Measurements from ENCODE around the gene NRG2. TPM values are rescaled to one million over a fixed set of nuclear protein-coding genes. Genes with fewer than 3 reads are reported as not detected.

The NRG2 gene
- total and polyA plus RNA-seq, 2 donors = 1.4 to 5.1 TPM

- H3K4me3 ChIP-seq (ENCODE audit: low read depth, low read length) = no peak overlapping the region
- 78% methylated on average over 3 of the region's 3 CpGs for WGBS
- no peaks in the 10 kb centered on the region for H3K4me1 ChIP-seq (ENCODE audit: insufficient read depth)
- no peaks in the 10 kb centered on the region for H3K36me3 ChIP-seq (ENCODE audit: insufficient read depth)
- no peak overlapping the region for H3K27ac ChIP-seq (ENCODE audit: low read depth)
- DNase-seq (ENCODE audit: extremely low spot score) = no peak
Measured at GRCh38 chr5:140033037-140033760, 9.9 kb downstream of the NRG2 start.

GRCh38 chr5:140032296-140032695, 10.8 kb downstream of the NRG2 start:
- H3K27ac ChIP-seq (ENCODE audit: low read depth) = no peak overlapping the region
- no peaks in the 10 kb centered on the region for H3K36me3 ChIP-seq (ENCODE audit: insufficient read depth)
- H3K4me3 ChIP-seq (ENCODE audit: low read depth, low read length) = no peak overlapping the region
- H3K4me1 ChIP-seq (ENCODE audit: insufficient read depth) = no peaks in the 10 kb centered on the region
- DNase-seq (ENCODE audit: extremely low spot score) = no peak
- WGBS = 89% methylated on average over 2 of the region's 2 CpGs

GRCh38 chr5:140027807-140028206, 15.3 kb downstream of the NRG2 start:
- H3K36me3 ChIP-seq (ENCODE audit: insufficient read depth) = no peaks in the 10 kb centered on the region
- 97% methylated on average over 2 of the region's 2 CpGs for WGBS
- H3K27ac ChIP-seq (ENCODE audit: low read depth) = no peak overlapping the region
- no peak overlapping the region for H3K4me3 ChIP-seq (ENCODE audit: low read depth, low read length)
- H3K4me1 ChIP-seq (ENCODE audit: insufficient read depth) = no peaks in the 10 kb centered on the region
- no peak for DNase-seq (ENCODE audit: extremely low spot score)

DNA sequence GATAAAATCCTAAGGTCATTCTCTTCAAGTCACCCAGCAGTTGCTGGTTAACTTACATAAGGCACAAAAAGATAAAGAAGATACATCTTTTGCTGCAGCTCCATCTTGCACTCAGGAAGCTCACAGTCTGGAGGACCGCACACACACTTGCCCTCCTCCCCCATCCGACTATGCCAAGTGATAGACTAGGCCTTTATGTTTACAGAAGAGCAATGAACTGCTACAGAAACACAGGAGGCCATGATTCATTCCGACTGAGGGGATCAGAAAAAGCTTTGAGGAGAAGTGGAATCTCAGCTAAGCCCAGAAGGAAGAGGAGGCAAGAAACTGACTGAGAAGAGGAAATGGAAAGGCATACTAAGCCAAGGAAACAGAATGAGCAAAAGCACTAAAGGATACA, 17.4 kb downstream of the NRG2 start:
- WGBS = 60% methylated on average over 3 of the region's 3 CpGs
- Histone ChIP-seq H3K27ac (ENCODE audit: low read depth) (no peak overlapping the region), H3K4me3 (ENCODE audit: low read depth, low read length) (no peak overlapping the region), H3K36me3 (ENCODE audit: insufficient read depth) (no peaks in the 10 kb centered on the region), H3K4me1 (ENCODE audit: insufficient read depth) (no peaks in the 10 kb centered on the region)
- no peak for DNase-seq (ENCODE audit: extremely low spot score)

- no peak overlapping the region for H3K27ac ChIP-seq (ENCODE audit: low read depth)
- H3K4me1 ChIP-seq (ENCODE audit: insufficient read depth) = no peaks in the 10 kb centered on the region
- no peak overlapping the region for H3K4me3 ChIP-seq (ENCODE audit: low read depth, low read length)
- no peak for DNase-seq (ENCODE audit: extremely low spot score)
- no peaks in the 10 kb centered on the region for H3K36me3 ChIP-seq (ENCODE audit: insufficient read depth)
- 59% methylated on average over 1 of the region's 1 CpG for WGBS
Measured at GRCh38 chr5:140024928-140025327, 18.2 kb downstream of the NRG2 start.

DNA sequence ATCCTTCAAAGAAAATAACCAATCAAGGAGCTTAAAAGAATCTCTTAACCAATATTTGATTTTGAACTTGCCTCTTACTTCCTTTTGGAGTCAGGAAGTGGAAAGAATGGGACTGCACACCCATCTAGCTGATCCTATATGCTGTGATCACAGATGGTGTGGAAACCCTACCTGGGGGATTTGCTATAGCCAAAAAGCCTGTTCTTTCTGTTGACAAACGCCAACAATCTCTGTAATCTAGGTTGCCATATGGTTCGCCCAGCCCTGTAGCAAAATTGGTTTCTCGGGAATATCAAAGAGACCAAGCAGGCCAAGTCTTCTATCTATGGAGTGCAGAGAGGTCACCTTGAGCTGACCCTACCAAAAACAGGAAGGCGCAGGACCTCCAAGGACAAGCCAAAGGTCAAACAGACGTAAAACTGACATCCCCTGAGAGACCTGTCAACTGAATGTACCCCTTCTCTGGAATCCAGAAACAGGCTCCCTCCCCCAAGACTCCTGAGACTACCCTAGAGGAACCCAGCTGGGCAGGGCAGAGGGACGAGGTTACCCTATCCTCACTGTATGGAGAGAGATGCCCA, 19.4 kb downstream of the NRG2 start:
- Histone ChIP-seq H3K36me3 (ENCODE audit: insufficient read depth) (no peaks in the 10 kb centered on the region), H3K4me1 (ENCODE audit: insufficient read depth) (no peaks in the 10 kb centered on the region), H3K27ac (ENCODE audit: low read depth) (no peak overlapping the region), H3K4me3 (ENCODE audit: low read depth, low read length) (no peak overlapping the region)
- no peak for DNase-seq (ENCODE audit: extremely low spot score)
- WGBS = 85% methylated on average over 6 of the region's 6 CpGs

- DNase-seq (ENCODE audit: extremely low spot score) = no peak
- no peaks in the 10 kb centered on the region for H3K4me1 ChIP-seq (ENCODE audit: insufficient read depth)
- H3K4me3 ChIP-seq (ENCODE audit: low read depth, low read length) = no peak overlapping the region
- 43% methylated on average over 4 of the region's 4 CpGs for WGBS
- H3K27ac ChIP-seq (ENCODE audit: low read depth) = no peak overlapping the region
- H3K36me3 ChIP-seq (ENCODE audit: insufficient read depth) = no peaks in the 10 kb centered on the region
Measured at GRCh38 chr5:140020601-140021177, 22.4 kb downstream of the NRG2 start.

GRCh38 chr5:140018920-140019644, 24.0 kb downstream of the NRG2 start:
- Histone ChIP-seq H3K27ac (ENCODE audit: low read depth) (no peak overlapping the region), H3K4me1 (ENCODE audit: insufficient read depth) (no peaks in the 10 kb centered on the region), H3K36me3 (ENCODE audit: insufficient read depth) (no peaks in the 10 kb centered on the region), H3K4me3 (ENCODE audit: low read depth, low read length) (no peak overlapping the region)
- DNase-seq (ENCODE audit: extremely low spot score) = no peak
- 50% methylated on average over 4 of the region's 4 CpGs for WGBS

DNA sequence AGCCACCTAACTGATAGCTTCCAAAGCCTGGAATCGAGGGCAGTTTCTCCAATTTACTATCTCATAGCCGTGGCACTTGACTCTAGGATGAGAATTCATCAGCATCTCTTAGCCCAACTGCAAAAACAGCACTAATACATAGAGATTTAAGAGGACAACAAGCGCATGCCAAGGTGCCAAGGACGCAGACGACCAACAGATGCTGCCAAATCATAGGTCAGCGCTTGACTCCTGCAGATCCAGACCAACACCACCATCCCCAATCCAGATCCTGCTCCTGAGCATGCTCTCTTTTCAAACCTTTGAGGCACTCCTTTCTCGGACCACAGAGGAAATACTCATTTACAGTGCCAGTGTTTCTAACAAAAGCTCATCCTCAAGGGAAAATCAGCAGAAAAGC, 24.6 kb downstream of the NRG2 start:
- Histone ChIP-seq H3K36me3 (ENCODE audit: insufficient read depth) (no peaks in the 10 kb centered on the region), H3K27ac (ENCODE audit: low read depth) (no peak overlapping the region), H3K4me3 (ENCODE audit: low read depth, low read length) (no peak overlapping the region), H3K4me1 (ENCODE audit: insufficient read depth) (no peaks in the 10 kb centered on the region)
- no peak for DNase-seq (ENCODE audit: extremely low spot score)
- 86% methylated on average over 7 of the region's 7 CpGs for WGBS

DNA sequence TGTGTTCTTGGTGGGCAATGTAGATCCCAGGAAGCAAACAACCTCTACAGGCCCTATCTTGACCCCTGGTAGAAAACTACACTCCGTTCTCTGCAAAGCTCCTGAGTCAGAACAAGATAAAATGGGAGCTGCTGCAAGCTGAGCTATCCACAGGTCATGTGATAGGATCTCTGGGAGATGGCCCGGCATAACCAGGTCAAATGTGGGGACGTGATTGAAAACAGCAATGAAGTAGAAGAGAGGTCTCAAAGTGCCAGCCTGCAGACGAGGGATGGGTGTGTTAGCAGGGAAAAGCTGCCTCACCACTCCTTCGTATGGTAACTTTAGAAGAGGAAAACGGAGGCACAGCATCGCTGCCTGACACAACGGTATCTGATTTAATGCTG, 25.0 kb downstream of the NRG2 start:
- no peaks in the 10 kb centered on the region for H3K36me3 ChIP-seq (ENCODE audit: insufficient read depth)
- H3K4me1 ChIP-seq (ENCODE audit: insufficient read depth) = no peaks in the 10 kb centered on the region
- WGBS = 81% methylated on average over 8 of the region's 8 CpGs
- no peak for DNase-seq (ENCODE audit: extremely low spot score)
- H3K4me3 ChIP-seq (ENCODE audit: low read depth, low read length) = no peak overlapping the region
- no peak overlapping the region for H3K27ac ChIP-seq (ENCODE audit: low read depth)

- no peak overlapping the region for H3K27ac ChIP-seq (ENCODE audit: low read depth)
- H3K36me3 ChIP-seq (ENCODE audit: insufficient read depth) = no peaks in the 10 kb centered on the region
- 96% methylated on average over 9 of the region's 9 CpGs for WGBS
- H3K4me1 ChIP-seq (ENCODE audit: insufficient read depth) = no peaks in the 10 kb centered on the region
- no peak for DNase-seq (ENCODE audit: extremely low spot score)
- H3K4me3 ChIP-seq (ENCODE audit: low read depth, low read length) = no peak overlapping the region
Measured at GRCh38 chr5:140017397-140018095, 25.6 kb downstream of the NRG2 start.

DNA sequence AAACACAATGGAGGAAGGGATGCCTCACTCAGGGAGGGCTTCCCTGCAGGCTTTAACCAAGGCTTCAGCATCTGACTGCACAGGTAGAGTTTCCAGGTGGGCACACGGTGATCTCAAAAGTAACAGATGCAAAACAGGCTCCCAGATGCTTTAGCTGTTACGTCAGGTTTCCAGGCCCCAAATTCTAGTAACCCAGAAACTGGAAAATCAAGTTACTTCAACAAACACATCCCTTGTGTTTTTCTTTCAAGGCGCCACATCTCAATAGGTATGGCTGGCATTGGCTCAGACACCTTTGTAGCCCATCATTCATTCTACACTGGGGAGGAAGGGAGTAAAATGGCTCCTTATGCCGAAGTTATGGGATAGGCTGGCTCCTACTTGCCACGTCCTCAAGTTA, 27.4 kb downstream of the NRG2 start:
- Histone ChIP-seq H3K27ac (ENCODE audit: low read depth) (no peak overlapping the region), H3K36me3 (ENCODE audit: insufficient read depth) (no peaks in the 10 kb centered on the region), H3K4me1 (ENCODE audit: insufficient read depth) (no peaks in the 10 kb centered on the region), H3K4me3 (ENCODE audit: low read depth, low read length) (no peak overlapping the region)
- no peak for DNase-seq (ENCODE audit: extremely low spot score)
- 74% methylated on average over 5 of the region's 5 CpGs for WGBS

DNA sequence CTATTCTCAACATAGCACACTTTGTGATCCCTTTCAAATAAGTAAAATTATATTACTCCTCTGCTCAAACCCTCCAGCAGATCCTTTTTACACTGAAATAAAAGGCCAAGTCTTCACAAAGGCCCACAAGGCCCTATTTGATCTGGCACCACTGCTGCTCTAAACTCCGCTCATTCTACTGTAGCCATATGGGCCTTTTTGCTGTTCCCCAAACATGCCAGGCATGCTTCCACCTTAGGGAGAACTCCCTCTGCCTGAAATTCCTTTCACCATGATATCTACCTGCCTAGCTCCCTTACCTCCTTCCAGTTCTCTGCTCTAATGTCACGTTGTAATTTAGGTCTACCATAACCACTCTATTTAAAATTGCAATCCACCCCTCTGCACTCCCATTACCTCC, 28.3 kb downstream of the NRG2 start:
- Histone ChIP-seq H3K4me1 (ENCODE audit: insufficient read depth) (no peaks in the 10 kb centered on the region), H3K27ac (ENCODE audit: low read depth) (no peak overlapping the region)
- 91% methylated on average over 2 of the region's 2 CpGs for WGBS

More for the DNA sequence above, 28.3 kb downstream of the NRG2 start:
- Histone ChIP-seq H3K4me3 (ENCODE audit: low read depth, low read length) (no peak overlapping the region), H3K36me3 (ENCODE audit: insufficient read depth) (no peaks in the 10 kb centered on the region)
- no peak for DNase-seq (ENCODE audit: extremely low spot score)

All from urinary bladder (tissue), 4 donors.